GM18508 (cell line): ENCODE measurements around the gene TMEM179.
"Not testable (repeated sequence)": the region's sequence is repeated elsewhere in the genome, so short reads cannot be mapped to it uniquely, and the experiment has no call there.

Source experiments
- ATAC-seq: cut with Tn5 transposase; IDR thresholded peaks from one replicate; pipeline ENCODE4 v1.9.1; 2021; ENCODE audit warnings: moderate number of reproducible peaks; ENCODE audit not compliant: insufficient read depth, unreplicated experiment

Gene TMEM179

DNA sequence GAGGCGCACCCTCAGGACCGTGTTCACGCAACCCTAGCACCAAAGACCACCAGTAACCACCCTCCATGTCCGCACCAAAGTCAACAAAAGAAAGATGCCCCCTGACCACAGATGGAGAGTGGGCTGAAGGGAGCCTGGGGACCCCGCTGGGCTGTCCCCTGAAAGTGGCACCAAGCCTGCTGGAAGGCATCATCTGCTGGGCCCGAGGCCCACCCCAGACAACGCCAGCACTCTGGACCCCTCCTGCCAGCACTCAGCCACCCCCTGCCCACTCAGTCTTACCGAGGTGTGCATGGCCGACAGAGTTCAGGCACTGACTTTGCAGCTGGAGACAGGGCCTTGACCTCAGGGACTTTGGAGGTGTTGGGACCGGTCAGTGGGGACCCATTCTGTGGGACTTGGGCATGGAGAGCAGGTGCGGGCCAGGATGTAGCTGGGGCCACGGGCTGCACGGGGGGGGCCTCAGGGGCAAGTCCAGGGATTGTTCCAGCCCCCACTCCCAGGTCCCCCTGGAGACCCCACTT, 34.4 kb upstream of the TMEM179 start:
- no peak for ATAC-seq

- ATAC-seq = no peak
Measured at GRCh38 chr14:104638190-104638589, 33.6 kb upstream of the TMEM179 start.

GRCh38 chr14:104637546-104638003, 33.0 kb upstream of the TMEM179 start:
- no peak for ATAC-seq

GRCh38 chr14:104636846-104637545, 32.4 kb upstream of the TMEM179 start:
- ATAC-seq = not testable (repeated sequence)

GRCh38 chr14:104636131-104636530, 31.6 kb upstream of the TMEM179 start:
- no peak for ATAC-seq

DNA sequence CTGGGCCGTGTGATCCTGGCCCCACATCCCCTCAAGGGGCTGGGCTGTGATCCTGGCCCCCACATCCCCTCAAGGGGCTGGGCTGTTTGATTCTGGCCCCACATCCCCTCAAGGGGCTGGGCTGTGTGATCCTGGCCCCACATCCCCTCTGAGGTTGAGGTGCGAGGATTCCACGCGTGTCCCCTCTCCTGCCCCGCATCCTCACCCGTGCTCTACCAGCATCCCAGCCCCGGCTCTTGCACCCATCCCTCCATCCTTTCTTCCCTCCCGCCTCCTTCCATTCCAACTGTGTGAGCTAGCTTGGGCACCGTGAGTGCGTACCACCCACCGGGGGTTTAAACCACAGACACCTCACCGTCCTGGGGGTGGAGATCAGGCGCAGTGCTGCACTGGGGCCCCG, 31.1 kb upstream of the TMEM179 start:
- no peak for ATAC-seq

GRCh38 chr14:104634886-104635570, 30.5 kb upstream of the TMEM179 start:
- no peak for ATAC-seq

DNA sequence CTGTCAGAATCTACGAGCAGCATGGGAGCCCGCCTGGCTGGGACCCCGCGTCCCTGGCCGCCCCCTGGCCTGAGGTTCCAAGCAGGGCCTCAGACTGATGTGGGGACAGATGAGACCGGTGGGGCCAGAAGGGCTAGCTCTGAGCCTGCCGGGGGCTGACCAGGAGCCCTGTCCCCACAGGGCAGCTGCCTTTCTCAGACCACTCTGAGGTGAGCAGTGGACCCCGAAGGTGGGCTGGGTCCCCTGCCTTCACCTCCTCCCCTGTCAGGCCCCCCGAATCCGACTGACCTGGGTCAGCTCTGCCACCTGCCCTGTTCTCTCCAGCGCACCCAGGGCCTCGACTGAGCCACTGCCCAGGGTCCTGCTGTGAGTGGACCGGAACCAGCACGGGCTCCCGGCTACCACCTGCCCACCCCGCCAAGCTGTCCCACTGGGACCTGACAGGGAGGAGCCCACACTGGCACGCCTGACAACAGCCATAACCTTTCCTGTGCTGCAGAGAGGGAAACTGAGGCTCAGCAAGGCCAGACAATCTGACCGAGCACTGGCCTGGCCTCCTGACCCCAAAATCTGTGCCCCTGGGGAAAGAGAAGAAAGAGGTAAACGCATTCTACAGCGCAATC, 29.7 kb upstream of the TMEM179 start:
- ATAC-seq = no peak

- ATAC-seq = no peak
Measured at GRCh38 chr14:104633276-104634137, 28.9 kb upstream of the TMEM179 start.

DNA sequence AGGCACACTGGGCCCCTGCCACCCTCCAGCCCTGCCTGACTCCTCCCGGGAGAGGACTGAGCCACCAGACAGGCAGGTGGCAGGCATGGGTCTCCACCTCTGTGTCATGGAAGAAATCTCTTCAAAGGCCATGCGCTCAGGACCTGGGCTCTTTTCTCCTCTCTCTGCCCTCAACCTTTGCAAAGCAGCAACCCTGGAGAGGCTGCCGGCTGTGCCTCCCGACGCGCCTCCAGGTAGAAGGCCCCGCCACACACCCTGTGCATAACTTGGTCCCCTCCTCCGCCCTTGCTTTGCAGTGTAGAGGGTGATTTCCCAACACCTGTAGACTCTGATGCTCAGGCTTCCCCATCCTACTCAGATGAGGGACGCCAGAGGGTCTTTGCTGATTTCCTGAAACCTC, 28.2 kb upstream of the TMEM179 start:
- ATAC-seq = no peak

GRCh38 chr14:104624939-104625338, 20.4 kb upstream of the TMEM179 start:
- ATAC-seq = no peak

DNA sequence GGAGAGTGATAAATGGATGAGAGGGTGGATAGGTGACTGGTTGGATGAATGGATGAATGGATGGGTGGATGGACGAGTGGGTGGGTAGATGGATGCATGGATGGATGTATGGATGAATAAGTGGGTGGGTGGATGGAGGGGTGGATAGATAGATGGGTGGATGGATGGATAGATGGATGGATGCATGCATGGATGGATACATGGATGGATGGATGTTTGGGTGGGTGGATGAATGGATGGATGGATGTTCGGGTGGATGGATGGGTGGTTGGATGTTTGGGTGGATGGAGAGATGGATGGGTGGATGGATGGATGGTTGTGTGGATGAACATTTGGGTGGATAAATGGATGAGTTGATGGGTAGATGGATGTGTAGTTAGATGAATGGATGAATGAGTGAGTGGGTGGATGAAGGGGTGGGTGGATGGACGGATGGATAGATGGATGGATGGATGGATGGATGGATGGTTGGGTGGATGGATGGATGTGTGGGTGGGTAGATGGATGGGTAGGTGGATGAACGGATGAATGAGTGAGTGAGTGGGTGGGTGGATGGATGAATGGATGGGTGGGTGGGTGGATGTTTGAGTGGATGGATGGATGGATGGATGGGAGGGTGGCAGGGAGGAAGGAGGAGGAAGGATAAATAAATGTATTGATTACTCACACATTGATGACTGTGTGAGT, 9.7 kb upstream of the TMEM179 start:
- ATAC-seq = no peak

- ATAC-seq = no peak
Measured at GRCh38 chr14:104611881-104612280, 7.3 kb upstream of the TMEM179 start.

DNA sequence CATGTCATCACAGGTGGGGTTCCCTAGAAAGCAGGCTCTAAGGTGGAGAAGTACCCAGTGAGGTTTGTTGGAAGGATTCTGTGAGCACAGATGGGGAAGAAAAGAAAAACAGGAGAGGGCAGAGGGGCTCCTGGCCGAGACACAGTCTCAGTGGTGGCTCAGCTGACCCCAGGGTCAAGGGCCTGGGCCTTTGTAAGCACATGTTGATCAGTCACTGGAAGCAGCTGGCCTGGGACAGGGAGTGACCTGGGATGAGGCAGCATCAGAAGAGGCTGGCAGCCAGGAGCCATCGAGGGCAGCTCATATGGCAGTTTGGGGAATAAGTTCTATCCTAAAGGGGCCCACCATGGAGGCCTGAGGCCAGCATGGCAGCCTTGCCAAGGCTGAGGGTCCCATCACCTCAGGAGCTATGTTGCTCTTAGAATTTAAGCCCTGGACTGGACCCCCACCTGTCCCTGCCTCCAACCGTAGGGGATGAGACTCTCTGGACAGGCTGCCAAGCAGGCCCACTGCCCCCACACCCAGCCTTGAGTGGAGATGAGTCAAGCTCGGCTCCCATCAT, 6.3 kb upstream of the TMEM179 start:
- no peak for ATAC-seq

- ATAC-seq = no peak
Measured at GRCh38 chr14:104609666-104610065, 5.1 kb upstream of the TMEM179 start.

DNA sequence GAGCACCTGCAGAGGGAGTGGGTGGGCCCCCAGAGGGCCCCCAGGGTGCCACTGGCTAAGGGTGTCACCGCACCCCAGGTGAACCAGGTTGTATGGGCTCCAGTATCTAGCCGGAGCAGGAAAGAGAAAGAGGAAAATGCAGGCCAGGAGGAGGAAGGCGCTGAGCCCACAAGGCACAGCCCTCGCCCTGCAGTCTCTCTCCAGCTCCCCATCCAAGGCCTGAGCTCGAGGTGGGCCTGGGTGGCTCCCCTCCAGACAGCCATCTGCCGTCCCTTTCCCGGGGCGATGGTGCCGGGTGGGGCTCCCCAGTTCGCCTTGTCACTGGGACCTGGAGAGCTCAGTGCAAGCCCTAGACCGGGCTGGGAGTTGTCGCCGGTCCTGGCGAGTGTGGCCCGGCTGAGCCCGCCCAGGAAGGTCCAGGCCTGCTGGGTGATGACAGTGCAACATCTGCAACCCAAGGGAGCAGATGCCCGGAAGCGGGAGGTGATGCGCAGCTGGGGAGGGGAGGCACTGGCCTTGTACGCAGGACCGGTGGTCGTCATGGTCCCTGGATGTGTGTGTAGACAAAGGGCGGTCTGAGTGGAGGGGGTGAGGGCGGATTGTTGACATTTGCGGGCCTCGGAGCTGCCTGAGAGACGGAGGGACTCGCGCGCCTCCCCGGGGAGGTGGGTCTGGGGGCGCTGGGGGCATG, 716 bp downstream of the TMEM179 start:
- no peak for ATAC-seq

DNA sequence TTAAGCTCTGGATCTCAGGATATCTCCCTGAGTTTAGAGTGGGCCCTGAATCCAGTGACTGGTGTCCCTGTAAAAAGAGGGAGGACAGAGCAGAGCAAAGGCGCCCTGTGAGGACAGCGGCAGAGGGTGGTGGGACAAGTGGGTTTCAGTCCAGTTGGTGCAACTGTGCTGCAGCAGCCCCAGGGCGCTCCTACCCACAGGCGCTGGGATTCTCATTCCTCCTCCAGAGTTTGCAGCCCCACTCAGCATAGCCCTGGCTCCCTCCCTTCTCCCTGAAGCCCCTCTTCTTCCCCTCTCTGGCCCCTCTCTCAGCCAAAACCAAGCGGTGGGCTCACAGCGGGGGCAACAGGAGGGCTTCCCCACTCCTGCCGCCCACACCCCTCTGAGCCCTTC, 1.6 kb downstream of the TMEM179 start:
- no peak for ATAC-seq

DNA sequence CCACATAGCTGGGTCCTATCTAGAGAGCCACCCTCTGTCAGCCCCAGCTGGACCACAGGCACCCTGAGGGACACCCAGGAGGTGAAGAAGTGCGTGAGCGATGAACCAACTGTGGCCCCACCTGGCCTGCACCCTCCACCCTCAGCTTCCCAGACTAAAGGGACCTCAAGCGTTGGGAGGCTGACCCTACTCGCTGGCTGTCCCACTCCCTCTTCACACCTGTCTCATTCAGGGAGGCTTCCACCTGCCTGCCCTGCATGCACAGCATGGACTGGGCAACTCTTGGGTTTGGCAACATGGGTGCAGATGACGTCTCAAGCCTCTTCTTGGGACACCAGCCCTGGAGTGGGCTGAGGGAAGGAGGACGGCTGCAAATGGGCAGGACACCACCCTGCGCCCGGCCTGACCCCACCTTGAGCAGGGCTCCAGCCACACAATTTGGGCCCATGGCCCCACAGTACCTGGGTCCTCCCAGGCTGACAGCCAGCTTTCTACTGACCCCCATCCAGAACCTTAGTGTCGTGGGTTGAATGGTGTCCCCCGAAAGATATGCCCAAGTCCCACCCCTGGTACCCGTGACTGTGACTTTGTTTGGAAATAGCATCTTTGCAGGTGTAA, 2.1 kb downstream of the TMEM179 start:
- no peak for ATAC-seq
